H7 (cell line): ENCODE data around the gene SLC2A9. TPM values are rescaled to one million over a fixed set of nuclear protein-coding genes. Genes with fewer than 3 reads are reported as not detected.
"Not testable (repeated sequence)": the region's sequence is repeated elsewhere in the genome, so short reads cannot be mapped to it uniquely, and the experiment has no call there.

Experiments
- DNase-seq: peaks from one replicate; pipeline ENCODE4 v3.0.0; 2012
- H3K27me3 ChIP-seq: 2 replicates; pipeline ENCODE4 v1.6.0; 2011; ENCODE audit warnings: mild to moderate bottlenecking, low read length; ENCODE audit not compliant: control insufficient read depth, insufficient read depth
- H3K36me3 ChIP-seq: replicated peaks from 2 replicates; pipeline ENCODE4 v1.5.1; 2011; ENCODE audit warnings: low read length; ENCODE audit not compliant: control insufficient read depth, insufficient read depth
- H3K4me3 ChIP-seq: 2 replicates; pipeline ENCODE4 v1.5.1; 2011; ENCODE audit warnings: low read depth, mild to moderate bottlenecking, control low read depth, low read length, moderate library complexity; ENCODE audit not compliant: insufficient read depth
- total RNA-seq: library from RNA; depleted of rRNA; stranded (reverse); fragments of >200 nt; shearing (Covaris generic); gene quantifications from 2 replicates; pipeline ENCODE4 v1.2.3, GENCODE V29; 2014

Gene SLC2A9
- total RNA-seq, 1 experiment from 2014 or later: not detected

- not testable (repeated sequence) for DNase-seq, H3K27me3 ChIP-seq, H3K4me3 ChIP-seq, H3K36me3 ChIP-seq
Measured at GRCh38 chr4:9981899-9982298, 39.4 kb downstream of the SLC2A9 start.

- Histone ChIP-seq H3K27me3 (peaks cover 10% of the 10 kb centered on the region), H3K4me3 (no peak overlapping the region), H3K36me3 (no peaks in the 10 kb centered on the region)
- DNase-seq: no peak
Measured at GRCh38 chr4:9980898-9981297, 40.4 kb downstream of the SLC2A9 start.

- Histone ChIP-seq H3K27me3 (peaks cover 10% of the 10 kb centered on the region), H3K36me3 (no peaks in the 10 kb centered on the region), H3K4me3 (no peak overlapping the region)
- peak; percentile 47 for DNase-seq
Measured at GRCh38 chr4:9979101-9979701, 42.1 kb downstream of the SLC2A9 start.

GRCh38 chr4:9977518-9978031 is 43.7 kb downstream of the SLC2A9 start:
- no peak for DNase-seq
- Histone ChIP-seq H3K27me3 (peaks cover 10% of the 10 kb centered on the region), H3K4me3 (no peak overlapping the region), H3K36me3 (no peaks in the 10 kb centered on the region)

- no peak for DNase-seq
- Histone ChIP-seq H3K36me3 (no peaks in the 10 kb centered on the region), H3K27me3 (peaks cover 10% of the 10 kb centered on the region), H3K4me3 (no peak overlapping the region)
Measured at GRCh38 chr4:9976781-9977180, 44.5 kb downstream of the SLC2A9 start.

GRCh38 chr4:9976293-9976692 is 45.0 kb downstream of the SLC2A9 start:
- DNase-seq: no peak
- Histone ChIP-seq H3K4me3 (no peak overlapping the region), H3K36me3 (no peaks in the 10 kb centered on the region), H3K27me3 (peaks cover 10% of the 10 kb centered on the region)

GRCh38 chr4:9971711-9972110 is 49.6 kb downstream of the SLC2A9 start:
- DNase-seq: no peak
- H3K27me3 ChIP-seq: peaks cover 2% of the 10 kb centered on the region; the same call in 1 of the 2 replicates
- H3K36me3 ChIP-seq: no peaks in the 10 kb centered on the region
- no peak overlapping the region for H3K4me3 ChIP-seq

GRCh38 chr4:9970399-9971011 is 50.8 kb downstream of the SLC2A9 start:
- no peaks in the 10 kb centered on the region for H3K27me3 ChIP-seq
- H3K36me3 ChIP-seq: no peaks in the 10 kb centered on the region
- DNase-seq: no peak
- H3K4me3 ChIP-seq: no peak overlapping the region

- Histone ChIP-seq H3K36me3 (no peaks in the 10 kb centered on the region), H3K4me3 (no peak overlapping the region), H3K27me3 (no peaks in the 10 kb centered on the region)
- no peak for DNase-seq
Measured at GRCh38 chr4:9969526-9970398, 51.5 kb downstream of the SLC2A9 start.

- H3K36me3 ChIP-seq: no peaks in the 10 kb centered on the region
- no peak for DNase-seq
- H3K27me3 ChIP-seq: no peaks in the 10 kb centered on the region
- no peak overlapping the region for H3K4me3 ChIP-seq
Measured at GRCh38 chr4:9968472-9968871, 52.8 kb downstream of the SLC2A9 start.

- DNase-seq: no peak
- Histone ChIP-seq H3K27me3 (no peaks in the 10 kb centered on the region), H3K36me3 (no peaks in the 10 kb centered on the region), H3K4me3 (no peak overlapping the region)
Measured at GRCh38 chr4:9964879-9965278, 56.4 kb downstream of the SLC2A9 start.

GRCh38 chr4:9963328-9963727 is 58.0 kb downstream of the SLC2A9 start:
- Histone ChIP-seq H3K4me3 (no peak overlapping the region), H3K27me3 (no peaks in the 10 kb centered on the region), H3K36me3 (no peaks in the 10 kb centered on the region)
- no peak for DNase-seq

- no peak for DNase-seq
- no peak overlapping the region for H3K4me3 ChIP-seq
- H3K36me3 ChIP-seq: no peaks in the 10 kb centered on the region
- no peaks in the 10 kb centered on the region for H3K27me3 ChIP-seq
Measured at GRCh38 chr4:9962611-9963314, 58.5 kb downstream of the SLC2A9 start.

- H3K36me3 ChIP-seq: no peaks in the 10 kb centered on the region
- no peak for DNase-seq
- H3K4me3 ChIP-seq: no peak overlapping the region
- no peaks in the 10 kb centered on the region for H3K27me3 ChIP-seq
Measured at GRCh38 chr4:9954468-9954867, 66.8 kb downstream of the SLC2A9 start.
